Measurements from ENCODE around the gene IQGAP2.
"Not testable (repeated sequence)": the region's sequence is repeated elsewhere in the genome, so short reads cannot be mapped to it uniquely, and the experiment has no call there.

The IQGAP2 gene

GRCh38 chr5:76594107-76594506 is 191.0 kb downstream of the IQGAP2 start:
- Histone ChIP-seq H3K9ac (ENCODE audit: low read length) (no peak overlapping the region), H3K36me3 (ENCODE audit: insufficient read depth, low read length) (no peaks in the 10 kb centered on the region), H3K4me1 (ENCODE audit: insufficient read depth, low read length) (no peaks in the 10 kb centered on the region), H3K27me3 (ENCODE audit: control insufficient read depth in 1 of 2, insufficient read depth in 2 of 2, low read length in 2 of 2) (no peaks in the 10 kb centered on the region), H3K9me3 (ENCODE audit: low read length) (no peaks in the 10 kb centered on the region), H3K4me3 (ENCODE audit: low read depth in 1 of 2, low read length in 2 of 2) (no peak overlapping the region), H3K27ac (ENCODE audit: low read depth, low read length) (no peak overlapping the region)

GRCh38 chr5:76595755-76596481 is 192.8 kb downstream of the IQGAP2 start:
- Histone ChIP-seq H3K4me1 (ENCODE audit: insufficient read depth, low read length) (no peaks in the 10 kb centered on the region), H3K9ac (ENCODE audit: low read length) (no peak overlapping the region), H3K36me3 (ENCODE audit: insufficient read depth, low read length) (no peaks in the 10 kb centered on the region), H3K27ac (ENCODE audit: low read depth, low read length) (no peak overlapping the region), H3K4me3 (ENCODE audit: low read depth in 1 of 2, low read length in 2 of 2) (no peak overlapping the region), H3K9me3 (ENCODE audit: low read length) (no peaks in the 10 kb centered on the region), H3K27me3 (ENCODE audit: control insufficient read depth in 1 of 2, insufficient read depth in 2 of 2, low read length in 2 of 2) (no peaks in the 10 kb centered on the region)

DNA sequence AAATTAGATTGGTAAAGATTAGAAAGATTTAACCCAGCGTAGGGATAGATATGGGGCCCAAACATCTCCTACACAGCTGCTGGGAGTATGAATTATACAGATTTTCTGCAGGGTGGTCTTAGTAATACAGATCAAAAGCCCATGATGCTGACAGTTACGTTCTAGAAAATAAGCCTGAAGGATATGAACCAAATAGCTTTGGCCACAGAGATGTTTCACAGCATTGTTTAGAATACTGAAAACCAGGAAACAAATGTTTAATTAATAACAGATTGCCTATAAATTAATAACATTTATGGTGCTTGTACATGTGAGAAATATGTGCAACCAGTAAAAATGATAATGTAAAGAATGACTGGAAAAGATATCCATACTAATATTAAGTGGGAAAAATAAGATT is 195.4 kb downstream of the IQGAP2 start:
- Histone ChIP-seq H3K27ac (ENCODE audit: low read depth, low read length) (no peak overlapping the region), H3K4me1 (ENCODE audit: insufficient read depth, low read length) (no peaks in the 10 kb centered on the region), H3K4me3 (ENCODE audit: low read depth in 1 of 2, low read length in 2 of 2) (no peak overlapping the region), H3K27me3 (ENCODE audit: control insufficient read depth in 1 of 2, insufficient read depth in 2 of 2, low read length in 2 of 2) (no peaks in the 10 kb centered on the region), H3K36me3 (ENCODE audit: insufficient read depth, low read length) (no peaks in the 10 kb centered on the region), H3K9ac (ENCODE audit: low read length) (no peak overlapping the region), H3K9me3 (ENCODE audit: low read length) (no peaks in the 10 kb centered on the region)

DNA sequence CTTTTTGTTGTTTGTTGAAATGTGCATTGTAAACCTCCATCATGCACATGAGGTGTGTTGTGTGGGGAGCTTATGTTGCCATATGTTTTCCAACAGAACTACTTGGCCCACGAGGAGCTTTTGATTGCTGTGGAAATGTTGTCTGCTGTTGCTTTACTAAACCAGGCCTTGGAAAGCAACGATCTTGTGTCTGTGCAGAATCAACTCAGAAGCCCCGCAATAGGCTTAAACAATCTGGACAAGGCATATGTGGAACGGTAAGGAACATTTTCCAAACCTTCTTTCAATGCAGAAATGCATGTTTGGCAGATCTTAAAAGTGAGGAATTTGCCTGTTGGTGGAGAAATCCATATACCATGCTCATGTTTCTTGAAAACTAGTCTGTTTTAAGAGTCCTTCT is 197.6 kb downstream of the IQGAP2 start:
- Histone ChIP-seq H3K4me3 (ENCODE audit: low read depth in 1 of 2, low read length in 2 of 2) (no peak overlapping the region), H3K4me1 (ENCODE audit: insufficient read depth, low read length) (no peaks in the 10 kb centered on the region), H3K36me3 (ENCODE audit: insufficient read depth, low read length) (no peaks in the 10 kb centered on the region), H3K9ac (ENCODE audit: low read length) (no peak overlapping the region), H3K9me3 (ENCODE audit: low read length) (no peaks in the 10 kb centered on the region), H3K27me3 (ENCODE audit: control insufficient read depth in 1 of 2, insufficient read depth in 2 of 2, low read length in 2 of 2) (no peaks in the 10 kb centered on the region), H3K27ac (ENCODE audit: low read depth, low read length) (no peak overlapping the region)

DNA sequence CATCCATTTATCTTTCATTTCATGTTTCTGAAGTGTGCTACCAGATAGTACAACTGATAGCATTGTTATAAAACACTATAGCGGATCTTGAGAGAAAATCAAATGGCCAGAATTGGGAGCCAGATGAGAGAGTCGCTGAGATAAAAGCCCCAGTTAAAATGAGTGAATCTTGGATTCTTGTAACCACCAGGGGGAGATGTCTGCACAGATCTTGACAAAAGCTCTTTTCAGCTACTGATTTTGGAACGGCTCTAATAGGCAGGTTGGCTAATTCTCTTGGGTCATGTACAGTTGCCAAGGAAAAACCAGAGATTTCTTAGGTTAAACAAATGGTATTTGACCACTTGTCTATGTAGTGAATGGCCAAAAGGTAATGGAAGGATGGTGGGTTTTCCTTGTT is 198.4 kb downstream of the IQGAP2 start:
- no peaks in the 10 kb centered on the region for H3K36me3 ChIP-seq (ENCODE audit: insufficient read depth, low read length)
- H3K9me3 ChIP-seq (ENCODE audit: low read length), result no peaks in the 10 kb centered on the region
- no peak overlapping the region for H3K4me3 ChIP-seq (ENCODE audit: low read depth in 1 of 2, low read length in 2 of 2)
- H3K9ac ChIP-seq (ENCODE audit: low read length), result no peak overlapping the region
- H3K27ac ChIP-seq (ENCODE audit: low read depth, low read length), result no peak overlapping the region
- H3K27me3 ChIP-seq (ENCODE audit: control insufficient read depth in 1 of 2, insufficient read depth in 2 of 2, low read length in 2 of 2), result no peaks in the 10 kb centered on the region
- no peaks in the 10 kb centered on the region for H3K4me1 ChIP-seq (ENCODE audit: insufficient read depth, low read length)

- no peaks in the 10 kb centered on the region for H3K36me3 ChIP-seq (ENCODE audit: insufficient read depth, low read length)
- no peaks in the 10 kb centered on the region for H3K27me3 ChIP-seq (ENCODE audit: control insufficient read depth in 1 of 2, insufficient read depth in 2 of 2, low read length in 2 of 2)
- peaks cover 5% of the 10 kb centered on the region for H3K4me1 ChIP-seq (ENCODE audit: insufficient read depth, low read length)
- H3K27ac ChIP-seq (ENCODE audit: low read depth, low read length), result no peak overlapping the region
- H3K4me3 ChIP-seq (ENCODE audit: low read depth in 1 of 2, low read length in 2 of 2), result no peak overlapping the region
- H3K9ac ChIP-seq (ENCODE audit: low read length), result no peak overlapping the region
- no peaks in the 10 kb centered on the region for H3K9me3 ChIP-seq (ENCODE audit: low read length)
Observed at GRCh38 chr5:76602094-76602726, 199.1 kb downstream of the IQGAP2 start.

GRCh38 chr5:76603991-76604390 is 200.9 kb downstream of the IQGAP2 start:
- not testable (repeated sequence) for H3K36me3 ChIP-seq (ENCODE audit: insufficient read depth, low read length); H3K27me3 ChIP-seq (ENCODE audit: control insufficient read depth in 1 of 2, insufficient read depth in 2 of 2, low read length in 2 of 2); H3K9ac ChIP-seq (ENCODE audit: low read length); H3K27ac ChIP-seq (ENCODE audit: low read depth, low read length); H3K9me3 ChIP-seq (ENCODE audit: low read length); H3K4me3 ChIP-seq (ENCODE audit: low read depth in 1 of 2, low read length in 2 of 2)
- peaks cover 12% of the 10 kb centered on the region for H3K4me1 ChIP-seq (ENCODE audit: insufficient read depth, low read length)

DNA sequence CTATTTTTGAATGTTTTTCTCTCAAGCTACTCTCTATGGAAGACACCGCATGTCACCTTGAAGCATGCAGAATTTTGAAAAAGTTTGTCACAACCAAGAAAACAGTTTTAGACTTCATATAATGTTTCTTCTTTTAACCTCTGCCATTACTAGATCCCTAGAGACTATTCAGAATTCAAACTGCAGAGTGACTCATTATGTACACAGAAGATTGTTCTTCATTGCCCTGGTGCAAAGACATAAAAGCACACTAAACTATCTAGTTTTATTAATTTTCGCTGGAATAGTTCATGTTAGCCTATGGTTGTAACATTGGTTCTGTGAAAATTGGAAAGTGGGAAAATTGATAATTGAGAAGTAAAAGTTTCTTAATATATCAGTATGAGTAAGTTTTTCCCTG is 201.8 kb downstream of the IQGAP2 start:
- Histone ChIP-seq H3K9me3 (ENCODE audit: low read length) (no peaks in the 10 kb centered on the region), H3K27ac (ENCODE audit: low read depth, low read length) (no peak overlapping the region), H3K36me3 (ENCODE audit: insufficient read depth, low read length) (no peaks in the 10 kb centered on the region), H3K9ac (ENCODE audit: low read length) (no peak overlapping the region), H3K4me1 (ENCODE audit: insufficient read depth, low read length) (peaks cover 12% of the 10 kb centered on the region), H3K4me3 (ENCODE audit: low read depth in 1 of 2, low read length in 2 of 2) (no peak overlapping the region), H3K27me3 (ENCODE audit: control insufficient read depth in 1 of 2, insufficient read depth in 2 of 2, low read length in 2 of 2) (no peaks in the 10 kb centered on the region)

DNA sequence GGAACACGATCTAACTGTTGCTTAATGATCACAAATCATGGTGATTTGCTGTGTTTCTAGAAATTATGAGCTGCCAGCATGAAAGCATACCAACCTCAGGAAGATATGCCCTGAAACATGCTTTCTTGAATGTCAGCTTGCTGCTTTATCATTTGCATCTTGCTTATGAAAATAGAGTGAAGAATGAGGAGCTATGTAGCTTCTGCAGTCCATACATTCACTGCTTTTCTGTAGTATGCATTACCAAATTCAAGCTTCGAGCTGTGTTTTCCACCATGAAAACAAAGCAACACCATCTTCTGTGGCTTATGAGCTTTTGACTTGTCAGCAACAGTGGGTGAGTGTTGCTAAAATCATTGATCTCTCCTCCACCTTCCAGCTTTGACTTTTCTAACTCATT is 203.6 kb downstream of the IQGAP2 start:
- no peaks in the 10 kb centered on the region for H3K36me3 ChIP-seq (ENCODE audit: insufficient read depth, low read length)
- no peak overlapping the region for H3K4me3 ChIP-seq (ENCODE audit: low read depth in 1 of 2, low read length in 2 of 2)
- H3K9me3 ChIP-seq (ENCODE audit: low read length), result no peaks in the 10 kb centered on the region
- peaks cover 12% of the 10 kb centered on the region for H3K4me1 ChIP-seq (ENCODE audit: insufficient read depth, low read length)
- no peak overlapping the region for H3K9ac ChIP-seq (ENCODE audit: low read length)
- no peak overlapping the region for H3K27ac ChIP-seq (ENCODE audit: low read depth, low read length)
- H3K27me3 ChIP-seq (ENCODE audit: control insufficient read depth in 1 of 2, insufficient read depth in 2 of 2, low read length in 2 of 2), result no peaks in the 10 kb centered on the region

DNA sequence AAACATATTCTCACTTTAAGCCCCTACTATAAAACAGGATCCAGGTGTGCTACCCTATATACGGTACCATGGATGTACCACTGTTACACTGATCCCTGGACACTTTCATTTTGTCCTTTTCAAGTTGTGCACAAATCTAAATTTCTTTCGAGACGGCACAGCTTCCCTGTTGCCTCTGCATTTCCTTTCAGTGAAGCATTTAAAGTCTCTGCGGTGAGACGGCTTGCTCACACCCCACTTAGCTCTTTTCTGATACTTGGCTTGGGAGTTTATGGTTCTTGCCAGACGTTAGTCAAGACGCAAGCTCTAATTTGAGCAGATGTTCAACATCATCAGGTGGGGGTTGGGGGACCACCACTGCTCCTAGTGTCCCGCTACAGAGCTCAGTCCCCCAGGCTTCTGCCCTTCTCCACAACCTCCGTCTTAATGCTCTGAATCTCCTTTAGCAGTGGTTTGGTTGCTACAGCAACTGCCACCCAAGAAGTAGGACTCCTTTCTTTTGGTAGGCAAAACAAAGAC is 204.3 kb downstream of the IQGAP2 start:
- Histone ChIP-seq H3K27ac (ENCODE audit: low read depth, low read length) (no peak overlapping the region), H3K36me3 (ENCODE audit: insufficient read depth, low read length) (no peaks in the 10 kb centered on the region), H3K9ac (ENCODE audit: low read length) (no peak overlapping the region), H3K4me1 (ENCODE audit: insufficient read depth, low read length) (peaks cover 12% of the 10 kb centered on the region), H3K9me3 (ENCODE audit: low read length) (no peaks in the 10 kb centered on the region), H3K27me3 (ENCODE audit: control insufficient read depth in 1 of 2, insufficient read depth in 2 of 2, low read length in 2 of 2) (no peaks in the 10 kb centered on the region), H3K4me3 (ENCODE audit: low read depth in 1 of 2, low read length in 2 of 2) (no peak overlapping the region)

DNA sequence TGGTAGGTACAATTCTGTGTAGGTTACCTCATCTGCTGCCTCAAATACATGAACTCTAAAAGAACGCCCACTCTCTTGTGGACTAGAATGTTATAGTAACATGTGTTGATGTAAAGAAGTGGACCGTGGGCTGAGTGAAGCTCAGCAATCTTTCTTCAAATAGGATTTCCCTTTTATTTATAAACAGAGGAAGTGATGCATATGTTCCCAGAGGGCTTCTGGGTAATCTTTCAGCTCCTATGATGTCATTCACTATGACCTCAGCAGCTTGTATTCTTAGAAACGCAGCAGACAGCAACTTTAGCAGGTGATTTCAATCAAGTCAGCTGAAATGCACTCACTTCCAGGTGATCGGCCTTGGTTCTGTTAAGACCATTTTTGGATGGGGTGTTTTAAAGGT is 205.7 kb downstream of the IQGAP2 start:
- Histone ChIP-seq H3K4me3 (ENCODE audit: low read depth in 1 of 2, low read length in 2 of 2) (no peak overlapping the region), H3K27ac (ENCODE audit: low read depth, low read length) (no peak overlapping the region), H3K4me1 (ENCODE audit: insufficient read depth, low read length) (peaks cover 12% of the 10 kb centered on the region), H3K36me3 (ENCODE audit: insufficient read depth, low read length) (no peaks in the 10 kb centered on the region), H3K9me3 (ENCODE audit: low read length) (no peaks in the 10 kb centered on the region), H3K27me3 (ENCODE audit: control insufficient read depth in 1 of 2, insufficient read depth in 2 of 2, low read length in 2 of 2) (no peaks in the 10 kb centered on the region), H3K9ac (ENCODE audit: low read length) (no peak overlapping the region)

DNA sequence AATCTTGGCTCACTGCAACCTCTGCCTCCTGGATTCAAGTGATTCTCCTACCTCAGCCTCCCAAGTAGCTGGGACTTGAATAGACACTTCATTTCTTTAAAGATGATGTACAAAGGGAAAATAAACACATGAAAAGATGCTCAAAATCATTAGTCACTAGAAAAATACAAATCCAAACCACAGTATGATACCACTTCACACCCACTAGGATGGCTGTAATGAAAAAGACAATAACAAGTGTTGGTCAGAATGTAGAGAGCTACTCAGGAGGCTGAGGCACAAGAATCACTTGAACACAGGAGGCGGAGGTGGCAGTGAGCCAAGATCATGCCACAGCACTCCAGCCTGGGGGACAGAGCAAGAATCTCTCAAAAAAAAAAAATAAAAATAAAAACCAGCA is 207.1 kb downstream of the IQGAP2 start:
- no peak overlapping the region for H3K27ac ChIP-seq (ENCODE audit: low read depth, low read length)
- no peaks in the 10 kb centered on the region for H3K27me3 ChIP-seq (ENCODE audit: control insufficient read depth in 1 of 2, insufficient read depth in 2 of 2, low read length in 2 of 2)
- H3K4me3 ChIP-seq (ENCODE audit: low read depth in 1 of 2, low read length in 2 of 2), result no peak overlapping the region
- peaks cover 12% of the 10 kb centered on the region for H3K4me1 ChIP-seq (ENCODE audit: insufficient read depth, low read length)
- H3K9me3 ChIP-seq (ENCODE audit: low read length), result no peaks in the 10 kb centered on the region
- H3K36me3 ChIP-seq (ENCODE audit: insufficient read depth, low read length), result no peaks in the 10 kb centered on the region
- H3K9ac ChIP-seq (ENCODE audit: low read length), result no peak overlapping the region
